NB4 (cell line): ENCODE results near the gene NT5E.

Source experiments
- MYC ChIP-seq: IDR thresholded peaks from 2 replicates; pipeline ENCODE4 v1.6.1; 2011; ENCODE audit warnings: low read depth, low read length
- POLR2A ChIP-seq: IDR thresholded peaks from 2 replicates; pipeline ENCODE4 v1.6.1; 2011; ENCODE audit warnings: mild to moderate bottlenecking; ENCODE audit not compliant: insufficient read length; ENCODE audit errors: extremely low read depth
- TF ChIP-seq, protein P1 (sequence below): IDR thresholded peaks from one replicate; pipeline ENCODE4 v1.5.1; 2012; ENCODE audit warnings: low read depth, low read length
- TF ChIP-seq, protein P2 (sequence below): IDR thresholded peaks from 2 replicates; pipeline ENCODE4 v1.6.1; 2011; ENCODE audit warnings: low read depth, low read length

DNA sequence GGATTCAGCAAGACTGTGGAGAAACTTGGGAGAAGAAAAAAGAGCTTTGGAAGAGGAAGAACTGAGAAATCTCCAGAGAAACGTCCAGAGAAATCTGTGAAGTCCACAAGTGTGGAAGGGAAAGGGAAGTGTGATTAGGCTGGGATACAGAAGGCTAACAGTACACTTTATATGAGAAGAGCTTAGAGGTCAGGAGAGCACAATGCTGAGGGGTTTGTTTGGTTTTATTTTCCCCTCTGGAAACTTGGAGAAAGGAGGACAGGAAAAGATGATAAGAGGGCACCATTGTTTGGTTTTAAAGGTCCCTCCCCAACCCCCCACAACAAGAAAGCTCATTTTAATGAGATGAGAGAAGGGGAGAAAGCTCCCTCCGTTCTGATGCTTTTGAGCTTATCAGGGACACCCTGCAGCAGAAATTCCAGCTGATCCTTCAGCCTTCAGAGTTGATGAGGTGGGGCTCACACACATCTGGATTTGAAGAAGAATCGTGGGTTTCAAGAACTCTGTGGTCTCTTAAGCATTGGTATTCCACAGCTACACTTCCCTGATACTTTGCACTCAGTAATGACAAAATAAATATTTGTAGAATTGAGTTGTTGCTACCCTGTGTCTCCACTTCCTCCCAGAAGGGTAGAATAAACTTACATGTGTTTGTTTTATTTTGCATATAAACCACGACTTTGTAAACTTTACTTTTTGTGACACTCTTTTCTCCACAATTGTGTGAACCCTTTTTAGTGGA is 1.9 kb downstream of the NT5E start:
- TF ChIP-seq, protein P1, sequence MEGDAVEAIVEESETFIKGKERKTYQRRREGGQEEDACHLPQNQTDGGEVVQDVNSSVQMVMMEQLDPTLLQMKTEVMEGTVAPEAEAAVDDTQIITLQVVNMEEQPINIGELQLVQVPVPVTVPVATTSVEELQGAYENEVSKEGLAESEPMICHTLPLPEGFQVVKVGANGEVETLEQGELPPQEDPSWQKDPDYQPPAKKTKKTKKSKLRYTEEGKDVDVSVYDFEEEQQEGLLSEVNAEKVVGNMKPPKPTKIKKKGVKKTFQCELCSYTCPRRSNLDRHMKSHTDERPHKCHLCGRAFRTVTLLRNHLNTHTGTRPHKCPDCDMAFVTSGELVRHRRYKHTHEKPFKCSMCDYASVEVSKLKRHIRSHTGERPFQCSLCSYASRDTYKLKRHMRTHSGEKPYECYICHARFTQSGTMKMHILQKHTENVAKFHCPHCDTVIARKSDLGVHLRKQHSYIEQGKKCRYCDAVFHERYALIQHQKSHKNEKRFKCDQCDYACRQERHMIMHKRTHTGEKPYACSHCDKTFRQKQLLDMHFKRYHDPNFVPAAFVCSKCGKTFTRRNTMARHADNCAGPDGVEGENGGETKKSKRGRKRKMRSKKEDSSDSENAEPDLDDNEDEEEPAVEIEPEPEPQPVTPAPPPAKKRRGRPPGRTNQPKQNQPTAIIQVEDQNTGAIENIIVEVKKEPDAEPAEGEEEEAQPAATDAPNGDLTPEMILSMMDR = no peak
- TF ChIP-seq MYC (no peak), POLR2A (no peak)
- TF ChIP-seq, protein P2, sequence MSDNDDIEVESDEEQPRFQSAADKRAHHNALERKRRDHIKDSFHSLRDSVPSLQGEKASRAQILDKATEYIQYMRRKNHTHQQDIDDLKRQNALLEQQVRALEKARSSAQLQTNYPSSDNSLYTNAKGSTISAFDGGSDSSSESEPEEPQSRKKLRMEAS = no peak
